ENCODE data around the gene MMP13.

- peak; percentile 33 to 48 (median 42) for TF ChIP-seq CTCF (IDR thresholded peaks at IDR 0.05)
- TF ChIP-seq POLR2AphosphoS5 (IDR thresholded peaks at IDR 0.05) = no peak
- TF ChIP-seq EP300 (IDR thresholded peaks at IDR 0.05) = no peak
- no peak for TF ChIP-seq POLR2A (IDR thresholded peaks at IDR 0.05; ENCODE audit: low read depth)
These were observed 41.1 kb downstream of the MMP13 start for GRCh38 chr11:102914238-102915043.

Measured in esophagus muscularis mucosa (tissue), 4 donors.